BJ (cell line): ENCODE measurements around the gene NT5C2. TPM values are rescaled to one million over a fixed set of nuclear protein-coding genes. Genes with fewer than 3 reads are reported as not detected.

Source experiments
- CTCF ChIA-PET: fragments of 350-600 bp; formaldehyde crosslinking; extraction: SDS; loops from one replicate; lab custom pipeline; 2021; ENCODE audit warnings: antibody characterized with exemption, inconsistent platforms; lab: Yijun Ruan, JAX
- POLR2A ChIA-PET: fragments of 300-600 bp; sonication (Branson Sonifier 250); formaldehyde crosslinking; extraction: SDS; loops from one replicate; lab custom pipeline; 2021; ENCODE audit warnings: antibody characterized with exemption; lab: Charles Lee
- DNase-seq: peaks from one replicate; pipeline ENCODE4 v3.0.0-alpha.2; 2011; ENCODE audit warnings: low read depth
- H3K27me3 ChIP-seq: 2 replicates; pipeline ENCODE4 v1.6.0; 2011; ENCODE audit warnings: low read length; ENCODE audit not compliant: control insufficient read depth, insufficient read depth
- H3K36me3 ChIP-seq: 2 replicates; pipeline ENCODE4 v1.5.1; 2011; ENCODE audit warnings: low read length; ENCODE audit not compliant: control insufficient read depth, insufficient read depth
- H3K4me3 ChIP-seq: 2 replicates; pipeline ENCODE4 v1.5.1; 2011; ENCODE audit warnings: low read depth, mild to moderate bottlenecking, control low read depth, low read length
- polyA plus RNA-seq: library from polyadenylated mRNA; depleted of rRNA; stranded (reverse); fragments of >200 nt; gene quantifications from 2 replicates; pipeline ENCODE4 v1.2.3, GENCODE V29; 2011
- TF ChIP-seq, protein P1 (sequence below): IDR thresholded peaks from 2 replicates; pipeline ENCODE4 v1.5.1; 2011; ENCODE audit warnings: low read depth, mild to moderate bottlenecking, control low read depth, inconsistent platforms, low read length, moderate library complexity; ENCODE audit not compliant: insufficient read depth

The NT5C2 gene
- polyA plus RNA-seq, 1 experiment, result 49.3 TPM

- TF ChIP-seq, protein P1, sequence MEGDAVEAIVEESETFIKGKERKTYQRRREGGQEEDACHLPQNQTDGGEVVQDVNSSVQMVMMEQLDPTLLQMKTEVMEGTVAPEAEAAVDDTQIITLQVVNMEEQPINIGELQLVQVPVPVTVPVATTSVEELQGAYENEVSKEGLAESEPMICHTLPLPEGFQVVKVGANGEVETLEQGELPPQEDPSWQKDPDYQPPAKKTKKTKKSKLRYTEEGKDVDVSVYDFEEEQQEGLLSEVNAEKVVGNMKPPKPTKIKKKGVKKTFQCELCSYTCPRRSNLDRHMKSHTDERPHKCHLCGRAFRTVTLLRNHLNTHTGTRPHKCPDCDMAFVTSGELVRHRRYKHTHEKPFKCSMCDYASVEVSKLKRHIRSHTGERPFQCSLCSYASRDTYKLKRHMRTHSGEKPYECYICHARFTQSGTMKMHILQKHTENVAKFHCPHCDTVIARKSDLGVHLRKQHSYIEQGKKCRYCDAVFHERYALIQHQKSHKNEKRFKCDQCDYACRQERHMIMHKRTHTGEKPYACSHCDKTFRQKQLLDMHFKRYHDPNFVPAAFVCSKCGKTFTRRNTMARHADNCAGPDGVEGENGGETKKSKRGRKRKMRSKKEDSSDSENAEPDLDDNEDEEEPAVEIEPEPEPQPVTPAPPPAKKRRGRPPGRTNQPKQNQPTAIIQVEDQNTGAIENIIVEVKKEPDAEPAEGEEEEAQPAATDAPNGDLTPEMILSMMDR, result no peak
- no peak for DNase-seq
- Histone ChIP-seq H3K4me3 (no peak overlapping the region), H3K27me3 (no peaks in the 10 kb centered on the region), H3K36me3 (no peaks in the 10 kb centered on the region)
- ChIA-PET CTCF (interaction anchor here (0.7 to 1.8 kb wide), 5 partner anchors 9 to 168 kb away, joined by 3 to 8 read pairs (median 4); partner anchors contain the start of gene CNNM2), POLR2A (no interaction called here)
Observed at GRCh38 chr10:103077020-103077419, 116.1 kb downstream of the NT5C2 start.

DNA sequence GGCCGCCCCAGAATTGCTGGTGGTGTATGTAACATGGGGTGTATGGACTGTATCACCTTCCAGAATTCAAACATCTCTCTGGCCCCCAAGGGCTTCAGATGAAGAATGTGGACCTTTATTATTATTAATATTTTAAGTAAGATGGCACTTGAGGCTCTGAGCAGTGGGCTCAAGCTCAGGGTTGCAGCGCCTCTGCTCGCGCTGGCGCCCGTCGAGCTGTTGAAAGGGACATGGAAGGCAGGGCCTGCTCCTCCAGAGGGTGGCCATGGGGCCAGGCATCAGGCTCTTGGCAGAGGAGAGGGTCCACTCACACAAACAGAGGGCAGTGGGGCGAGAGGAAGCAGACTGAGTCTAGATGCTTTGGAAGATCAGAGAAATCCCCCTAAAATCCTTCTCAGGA is 120.2 kb downstream of the NT5C2 start:
- ChIA-PET POLR2A (no interaction called here), CTCF (interaction anchor here (6.3 kb wide), 1 partner anchor 155 kb away, joined by 56 read pairs; the partner anchor contains the start of gene CNNM2)
- Histone ChIP-seq H3K4me3 (no peak overlapping the region), H3K27me3 (no peaks in the 10 kb centered on the region), H3K36me3 (no peaks in the 10 kb centered on the region)
- TF ChIP-seq, protein P1, result no peak
- DNase-seq, result no peak

GRCh38 chr10:103072276-103072675 is 120.8 kb downstream of the NT5C2 start:
- no peaks in the 10 kb centered on the region for H3K36me3 ChIP-seq
- H3K27me3 ChIP-seq, result no peaks in the 10 kb centered on the region
- CTCF ChIA-PET, result interaction anchor here (6.3 kb wide), 1 partner anchor 155 kb away, joined by 56 read pairs; the partner anchor contains the start of gene CNNM2
- TF ChIP-seq, protein P1, result no peak
- no peak overlapping the region for H3K4me3 ChIP-seq
- POLR2A ChIA-PET, result no interaction called here
- DNase-seq, result no peak

DNA sequence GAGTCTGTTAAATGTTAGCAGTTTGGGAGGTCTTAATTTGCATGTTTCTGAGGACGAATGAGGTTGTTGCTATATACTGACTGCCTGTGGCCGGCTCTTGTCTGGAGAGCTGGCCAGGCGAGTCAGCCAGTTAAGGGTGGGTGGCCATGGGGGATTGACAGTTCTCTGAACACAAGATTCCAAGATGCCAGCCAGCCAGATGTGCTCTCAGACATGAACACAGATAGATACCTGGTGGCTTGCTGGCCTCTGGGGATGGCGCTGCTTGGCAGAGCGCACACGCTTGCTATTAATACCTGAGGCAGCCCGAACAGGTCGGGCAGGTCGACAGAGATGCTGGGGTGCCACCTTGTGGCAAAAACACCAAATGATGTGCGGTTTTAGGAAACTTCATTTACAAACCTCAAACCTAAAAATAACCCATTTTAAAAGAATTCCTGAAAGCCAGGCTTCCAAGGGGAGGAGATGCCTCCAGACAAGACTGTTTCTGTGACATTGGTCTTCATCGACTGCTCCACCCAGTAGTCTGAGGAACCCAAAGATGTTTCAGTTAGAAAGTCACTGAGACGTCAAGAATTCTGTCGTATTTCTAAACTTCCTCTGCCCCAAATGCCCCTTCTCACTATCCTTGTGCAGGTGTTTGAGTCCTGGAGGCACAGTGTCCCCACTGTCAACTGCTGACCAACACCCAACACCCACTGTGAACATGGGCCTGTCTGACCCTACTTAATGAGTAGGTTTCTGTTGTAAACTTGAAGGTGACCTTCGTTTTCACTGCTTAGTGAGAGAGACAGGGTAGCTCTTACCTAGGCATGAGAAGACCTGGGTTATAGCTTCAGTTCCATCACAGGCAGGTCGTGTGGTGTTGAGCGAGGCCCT is 123.4 kb downstream of the NT5C2 start:
- Histone ChIP-seq H3K36me3 (no peaks in the 10 kb centered on the region), H3K27me3 (no peaks in the 10 kb centered on the region), H3K4me3 (no peak overlapping the region)
- TF ChIP-seq, protein P1, result peak; percentile 66
- DNase-seq, result no peak
- POLR2A ChIA-PET, result no interaction called here
- CTCF ChIA-PET, result interaction anchor here (0.7 to 6.3 kb wide), 10 partner anchors 13 to 168 kb away, joined by 3 to 56 read pairs (median 4); partner anchors contain the start of gene CNNM2

- ChIA-PET CTCF (interaction anchor here (0.6 to 2.8 kb wide), 8 partner anchors 9 to 498 kb away, joined by 3 to 12 read pairs (median 3); partner anchors contain the start of gene CNNM2), POLR2A (no interaction called here)
- no peak for DNase-seq
- Histone ChIP-seq H3K36me3 (no peaks in the 10 kb centered on the region), H3K4me3 (no peak overlapping the region), H3K27me3 (no peaks in the 10 kb centered on the region)
- TF ChIP-seq, protein P1, result no peak
Observed at GRCh38 chr10:103067956-103068355, 125.1 kb downstream of the NT5C2 start.
